Activated naive CD8-positive, alpha-beta T cell treated with anti-CD3 and anti-CD28 coated beads, Interleukin-2, amount 50 U/mL, for 16 hours (primary cell): ENCODE results near the gene BRSK1.

Experiments used
- DNase-seq: peaks from one replicate; pipeline ENCODE4 v3.0.0-alpha.2; 2020; ENCODE audit warnings: low read depth, low spot score

Gene BRSK1

DNA sequence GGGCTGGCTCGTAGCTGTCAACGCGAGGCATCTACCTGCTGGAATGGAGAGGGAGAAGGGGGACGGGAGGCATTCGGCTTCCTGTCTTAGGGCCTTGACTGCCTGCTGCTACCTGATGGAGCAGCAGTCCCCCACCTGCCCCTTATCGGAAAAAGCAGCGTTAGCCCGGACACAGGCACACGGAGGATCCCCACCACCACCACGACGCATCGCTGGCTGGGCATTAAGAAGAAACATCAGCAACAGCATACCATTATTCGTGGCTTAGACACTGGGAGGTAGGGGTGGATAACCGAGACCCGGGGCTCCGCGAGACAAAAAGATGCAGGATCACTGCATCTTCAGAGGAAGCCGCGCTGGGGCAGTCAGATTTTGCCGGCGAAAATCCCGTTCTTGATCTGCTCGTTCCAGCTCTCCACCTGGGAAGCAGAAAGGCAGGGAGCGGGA is 69.6 kb downstream of the BRSK1 start:
- no peak for DNase-seq

DNA sequence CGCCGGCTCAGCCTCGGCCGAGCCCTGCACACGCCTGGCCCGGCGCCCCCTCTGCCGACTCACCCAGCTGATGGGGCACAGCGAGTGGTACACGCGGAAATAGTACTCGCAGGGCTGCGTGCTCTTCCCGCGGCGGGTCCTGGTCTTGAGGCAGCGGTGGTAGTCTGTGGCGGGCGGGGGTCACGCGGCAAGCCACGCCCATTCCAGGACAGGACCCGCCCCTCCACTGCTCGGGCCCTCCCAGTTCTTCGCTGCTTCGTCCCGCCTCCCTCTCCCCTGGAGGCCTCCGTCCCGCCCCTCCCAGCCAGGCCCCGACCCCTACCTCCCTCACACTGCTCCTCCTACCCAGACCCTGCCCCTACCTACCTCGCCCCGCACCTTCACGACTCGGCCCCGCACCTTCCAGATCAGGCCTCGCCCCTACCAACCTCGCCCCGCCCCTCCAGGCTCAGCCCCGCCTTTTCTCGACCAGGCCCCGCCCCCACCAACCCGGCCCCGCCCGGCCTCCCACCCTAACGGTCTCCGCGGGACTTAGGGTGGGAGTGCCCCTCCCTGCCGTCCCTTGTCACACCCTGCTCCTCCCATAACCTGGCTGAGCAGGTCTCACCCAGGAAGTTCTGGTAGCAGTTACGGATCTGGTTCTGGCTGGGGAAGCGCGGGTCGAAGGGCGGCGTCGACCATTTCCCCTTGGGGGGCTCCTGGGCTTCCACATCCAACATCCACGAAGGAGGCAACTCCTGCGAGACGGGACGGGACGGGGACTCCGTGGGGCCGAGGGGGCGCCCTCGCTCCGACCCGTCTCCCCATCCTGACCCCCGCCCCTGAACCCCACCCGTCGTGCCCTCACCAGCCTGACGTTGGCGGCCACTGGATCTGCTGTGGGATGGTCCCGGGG is 70.3 kb downstream of the BRSK1 start:
- DNase-seq = peak; percentile 37

GRCh38 chr19:55354698-55355212 is 71.0 kb downstream of the BRSK1 start, which contains the start of gene COX6B2:
COX6B2 (minus strand) TSS chr19:55354719; CDS start chr19:55354521, 198 bp downstream.
- DNase-seq = no peak

DNA sequence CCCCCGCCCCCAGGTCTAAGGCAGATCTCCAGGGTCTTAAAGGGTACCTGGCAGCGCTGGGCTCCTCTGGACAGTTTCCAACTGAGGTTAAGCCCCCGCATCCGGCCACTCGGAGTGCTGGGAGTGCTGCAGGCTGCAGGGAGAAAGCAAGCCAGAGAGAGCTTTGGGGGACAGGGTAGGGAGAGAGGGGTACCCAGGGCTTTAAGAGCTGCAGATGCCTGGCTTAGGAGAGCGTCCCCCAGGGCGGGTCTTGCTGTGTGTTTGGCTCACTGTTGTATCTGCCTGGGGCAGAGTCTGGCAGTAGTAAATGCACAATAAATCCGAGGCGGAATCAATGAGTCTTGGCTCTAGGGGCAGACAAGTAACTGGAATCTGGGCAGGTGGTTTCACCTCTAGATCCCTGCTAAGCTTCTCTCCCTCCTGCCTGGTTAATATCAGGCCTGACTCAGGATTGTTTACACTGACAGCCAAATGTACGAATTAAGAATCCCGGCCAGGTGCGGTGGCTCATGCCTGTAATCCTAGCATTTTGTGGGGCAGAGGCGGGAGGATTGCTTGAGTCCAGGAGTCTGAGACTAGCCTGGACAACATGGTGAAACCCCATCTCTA is 71.5 kb downstream of the BRSK1 start:
- DNase-seq = no peak

- DNase-seq = no peak
Observed at GRCh38 chr19:55358493-55358892, 74.7 kb downstream of the BRSK1 start.

GRCh38 chr19:55358943-55359908 is 75.4 kb downstream of the BRSK1 start:
- no peak for DNase-seq

- no peak for DNase-seq
Observed at GRCh38 chr19:55360902-55361301, 77.1 kb downstream of the BRSK1 start.
